HG03135 (cell line): ENCODE data around the gene ABCC4.

Experiments
- ATAC-seq: cut with Tn5 transposase; IDR thresholded peaks from one replicate; pipeline ENCODE4 v1.9.1; 2021; ENCODE audit warnings: mild to moderate bottlenecking, moderate library complexity; ENCODE audit not compliant: unreplicated experiment

The ABCC4 gene

GRCh38 chr13:95121516-95121915 lies 179.7 kb downstream of the ABCC4 start:
- ATAC-seq: no peak

- no peak for ATAC-seq
These were observed 180.6 kb downstream of the ABCC4 start for GRCh38 chr13:95120650-95121049.

GRCh38 chr13:95118541-95119324 lies 182.5 kb downstream of the ABCC4 start:
- no peak for ATAC-seq

- no peak for ATAC-seq
These were observed 184.2 kb downstream of the ABCC4 start for GRCh38 chr13:95117092-95117491.

GRCh38 chr13:95115525-95115924 lies 185.7 kb downstream of the ABCC4 start:
- ATAC-seq: no peak

- no peak for ATAC-seq
These were observed 187.7 kb downstream of the ABCC4 start for GRCh38 chr13:95113601-95114000.

- no peak for ATAC-seq
These were observed 188.4 kb downstream of the ABCC4 start for GRCh38 chr13:95112883-95113282.

GRCh38 chr13:95111608-95112007 lies 189.6 kb downstream of the ABCC4 start:
- no peak for ATAC-seq

- ATAC-seq: no peak
These were observed 194.7 kb downstream of the ABCC4 start for GRCh38 chr13:95106562-95106961.

GRCh38 chr13:95100525-95101433 lies 200.5 kb downstream of the ABCC4 start:
- ATAC-seq: no peak

GRCh38 chr13:95099541-95099940 lies 201.7 kb downstream of the ABCC4 start:
- no peak for ATAC-seq

- no peak for ATAC-seq
These were observed 202.3 kb downstream of the ABCC4 start for GRCh38 chr13:95098916-95099315.

GRCh38 chr13:95091755-95092154 lies 209.5 kb downstream of the ABCC4 start:
- ATAC-seq: no peak

GRCh38 chr13:95087746-95088305 lies 213.4 kb downstream of the ABCC4 start:
- no peak for ATAC-seq

- ATAC-seq: no peak
These were observed 214.5 kb downstream of the ABCC4 start for GRCh38 chr13:95086761-95087160.

- no peak for ATAC-seq
These were observed 217.5 kb downstream of the ABCC4 start for GRCh38 chr13:95083758-95084157.

GRCh38 chr13:95083066-95083465 lies 218.2 kb downstream of the ABCC4 start:
- no peak for ATAC-seq

- no peak for ATAC-seq
These were observed 225.7 kb downstream of the ABCC4 start for GRCh38 chr13:95075506-95075905.

GRCh38 chr13:95074820-95075219 lies 226.4 kb downstream of the ABCC4 start:
- no peak for ATAC-seq

- no peak for ATAC-seq
These were observed 227.4 kb downstream of the ABCC4 start for GRCh38 chr13:95073747-95074311.

- ATAC-seq: no peak
These were observed 233.9 kb downstream of the ABCC4 start for GRCh38 chr13:95067303-95067702.
